Spleen (tissue), 7 donors: ENCODE measurements around the gene C1QTNF9.

Experiments used
- POLR2A ChIP-seq, 3 donors: fragments of 450-650 bp; IDR thresholded peaks; one replicate each; pipeline ENCODE4 v1.5.1; 2017; ENCODE audit warnings: antibody characterized with exemption in 3 of 3, mild to moderate bottlenecking in 1 of 3
- TF ChIP-seq, protein P1 (sequence below), 11 experiments: fragments of 200-600 bp in 7 of 11; fragments of 450-650 bp in 4 of 11; sonication (generic) in 4 of 11; IDR thresholded peaks in 8 of 11; conservative IDR thresholded peaks in 3 of 11; 1 replicate in 7 of 11; 2 replicates in 4 of 11; pipeline versions ENCODE4 v1.4.0 to v1.8.0; 2016 to 2021; ENCODE audit warnings: antibody characterized with exemption in 11 of 11, inconsistent platforms in 4 of 11, mild to moderate bottlenecking in 1 of 11
- donor health status: DM: no; HTN: no; CAD: no; lungs with moderate emphysema.
- donor health status: DM: no; HTN: no; CAD: no.
- donor health status: DM: no; HTN: no; CAD: no.

- TF ChIP-seq, protein P1, sequence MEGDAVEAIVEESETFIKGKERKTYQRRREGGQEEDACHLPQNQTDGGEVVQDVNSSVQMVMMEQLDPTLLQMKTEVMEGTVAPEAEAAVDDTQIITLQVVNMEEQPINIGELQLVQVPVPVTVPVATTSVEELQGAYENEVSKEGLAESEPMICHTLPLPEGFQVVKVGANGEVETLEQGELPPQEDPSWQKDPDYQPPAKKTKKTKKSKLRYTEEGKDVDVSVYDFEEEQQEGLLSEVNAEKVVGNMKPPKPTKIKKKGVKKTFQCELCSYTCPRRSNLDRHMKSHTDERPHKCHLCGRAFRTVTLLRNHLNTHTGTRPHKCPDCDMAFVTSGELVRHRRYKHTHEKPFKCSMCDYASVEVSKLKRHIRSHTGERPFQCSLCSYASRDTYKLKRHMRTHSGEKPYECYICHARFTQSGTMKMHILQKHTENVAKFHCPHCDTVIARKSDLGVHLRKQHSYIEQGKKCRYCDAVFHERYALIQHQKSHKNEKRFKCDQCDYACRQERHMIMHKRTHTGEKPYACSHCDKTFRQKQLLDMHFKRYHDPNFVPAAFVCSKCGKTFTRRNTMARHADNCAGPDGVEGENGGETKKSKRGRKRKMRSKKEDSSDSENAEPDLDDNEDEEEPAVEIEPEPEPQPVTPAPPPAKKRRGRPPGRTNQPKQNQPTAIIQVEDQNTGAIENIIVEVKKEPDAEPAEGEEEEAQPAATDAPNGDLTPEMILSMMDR (IDR thresholded peaks at IDR 0.05 in 8 of 11, conservative IDR thresholded peaks at IDR 0.05 in 3 of 11) = no peak
- TF ChIP-seq POLR2A (IDR thresholded peaks at IDR 0.05) = no peak
Measured at GRCh38 chr13:24274452-24275021, 34.8 kb upstream of the C1QTNF9 start.
